K562 (cell line): Measurements from ENCODE around the gene MRPL52. TPM values are rescaled to one million over a fixed set of nuclear protein-coding genes. Genes with fewer than 3 reads are reported as not detected.
A peak's percentile ranks its signal among the peaks of the same experiment; 100 is the strongest.

Source experiments
- ATF2 ChIP-seq: sonication (generic); formaldehyde crosslinking; IDR thresholded peaks from 2 replicates; pipeline ENCODE4 v1.8.1; 2022; ENCODE audit warnings: missing genetic modification reagents
- BACH1 ChIP-seq: fragments of 200-800 bp; sonication (Bioruptor generic); IDR thresholded peaks from 2 replicates; pipeline ENCODE4 v1.6.1; 2016; ENCODE audit warnings: missing genetic modification characterization, missing compliant biosample characterization
- CBX2 ChIP-seq: fragments of 200-600 bp; sonication (generic); IDR thresholded peaks from one replicate; pipeline ENCODE4 v1.6.1; 2012; ENCODE audit warnings: mild to moderate bottlenecking, low read length, inconsistent platforms; ENCODE audit not compliant: insufficient read depth, poor library complexity, severe bottlenecking
- CREB3L1 ChIP-seq: fragments of 450-650 bp; IDR thresholded peaks from 2 replicates; pipeline ENCODE4 v1.6.1; 2014; ENCODE audit warnings: low read depth, mild to moderate bottlenecking, moderate library complexity, borderline replicate concordance
- E2F3 ChIP-seq: fragments of 250-450 bp; sonication (Bioruptor Pico); IDR thresholded peaks from 2 replicates; pipeline ENCODE4 v1.4.0; 2020; ENCODE audit warnings: mild to moderate bottlenecking
- FOXJ2 ChIP-seq: fragments of 200-800 bp; sonication (Bioruptor generic); IDR thresholded peaks from 2 replicates; pipeline ENCODE4 v1.6.1; 2016; ENCODE audit warnings: missing genetic modification characterization, missing compliant biosample characterization
- GABPB1 ChIP-seq: sonication (generic); formaldehyde crosslinking; IDR thresholded peaks from 2 replicates; pipeline ENCODE4 v1.8.0; 2022; ENCODE audit warnings: mild to moderate bottlenecking, missing genetic modification reagents
- HDAC1 ChIP-seq, 2 experiments: fragments of 450-650 bp; IDR thresholded peaks; 2 replicates each; pipeline ENCODE4 v1.6.1; 2016 to 2017; ENCODE audit warnings: inconsistent platforms in 1 of 2, mild to moderate bottlenecking in 1 of 2, moderate library complexity in 1 of 2
- HNRNPH1 ChIP-seq: fragments of 200-400 bp; formaldehyde crosslinking; optimal IDR thresholded peaks from 2 replicates; pipeline ENCODE3; 2017; ENCODE audit warnings: low read depth, mild to moderate bottlenecking, low read length, moderate library complexity
- JUNB ChIP-seq: fragments of 450-650 bp; formaldehyde crosslinking; conservative IDR thresholded peaks from 2 replicates; pipeline ENCODE4 v1.4.0; 2020; ENCODE audit warnings: mild to moderate bottlenecking
- MITF ChIP-seq: IDR thresholded peaks from 2 replicates; pipeline ENCODE4 v1.6.1; 2014; ENCODE audit warnings: antibody characterized with exemption
- NCOA2 ChIP-seq, 2 experiments: fragments of 450-650 bp; IDR thresholded peaks; 2 replicates each; pipeline ENCODE4 v1.6.1; 2018; ENCODE audit warnings: mild to moderate bottlenecking in 2 of 2, moderate library complexity in 1 of 2; ENCODE audit not compliant: partially characterized antibody in 2 of 2
- PKNOX1 ChIP-seq: fragments of 450-650 bp; IDR thresholded peaks from 2 replicates; pipeline ENCODE4 v1.6.1; 2016
- RUNX1 ChIP-seq: sonication (generic); IDR thresholded peaks from 2 replicates; pipeline ENCODE4 v1.6.1; 2016; ENCODE audit warnings: antibody characterized with exemption, low read depth
- SMARCB1 ChIP-seq: IDR thresholded peaks from 2 replicates; pipeline ENCODE4 v1.6.1; 2011; ENCODE audit warnings: improper control_type of control experiment, low read depth; ENCODE audit not compliant: insufficient read length
- ZBTB11 ChIP-seq, 3 experiments: fragments of 200-800 bp in 1 of 3; fragments of 250-450 bp in 1 of 3; fragments of 450-650 bp in 1 of 3; sonication (Bioruptor Pico) in 1 of 3; sonication (Bioruptor generic) in 1 of 3; formaldehyde crosslinking in 1 of 3; IDR thresholded peaks; 2 replicates each; pipeline versions ENCODE4 v1.6.1 to v1.8.0; 2016 to 2022; ENCODE audit warnings: mild to moderate bottlenecking in 2 of 3, missing genetic modification characterization in 2 of 3, missing compliant biosample characterization in 1 of 3, moderate library complexity in 1 of 3
- ZC3H8 ChIP-seq: fragments of 450-650 bp; IDR thresholded peaks from 2 replicates; pipeline ENCODE4 v1.6.1; 2017
- ZNF445 ChIP-seq: fragments of 250-450 bp; sonication (Bioruptor Pico); IDR thresholded peaks from 2 replicates; pipeline ENCODE4 v1.4.0; 2020; ENCODE audit warnings: low read depth, mild to moderate bottlenecking, moderate library complexity
- polyA plus RNA-seq, 8 experiments: library from polyadenylated mRNA; depleted of rRNA in 4 of 8; stranded (reverse) in 5 of 8; unstranded in 3 of 8; fragments of >200 nt; fragmentation: Nextera tagmentation in 2 of 8; fragmentation: Illumina TruSeq in 1 of 8; extraction: Ambion mirVana in 2 of 8; extraction: Trizol in 1 of 8; gene quantifications; 2 replicates each; pipeline versions ENCODE4 v1.2.1 to v1.2.3, GENCODE V29; 2011 to 2014; ENCODE audit warnings: inconsistent platforms in 1 of 8, missing spikeins in 1 of 8
- total RNA-seq, 7 experiments: library from RNA; depleted of rRNA in 6 of 7; stranded (reverse); fragments of >200 nt in 6 of 7; fragmentation: Illumina TruSeq in 2 of 7; extraction: Trizol in 2 of 7; gene quantifications; 2 replicates each; pipeline versions ENCODE4 v1.2.1 to v1.2.3, GENCODE V29; 2011 to 2021; ENCODE audit warnings: low replicate concordance in 1 of 7

MRPL52 gene
- total and polyA plus RNA-seq, 9 of the 15 experiments (the other 6 are each of a cell fraction or from before 2014, with no cell fraction given), result 56.5 to 213 (median 168) TPM

- TF ChIP-seq BACH1 (tag) (peak; percentile 33; the same call in 1 of the 2 replicates), NCOA2 (IDR thresholded peaks at IDR 0.05; ENCODE audit: partially characterized antibody in 2 of 2) (no peak), HDAC1 (IDR thresholded peaks at IDR 0.05) (peak in 1 of 2 experiments; percentile 61; a peak in 1 of 4 replicates), GABPB1 (CRISPR knock-in tag) (no peak; the same call in 1 of the 2 replicates), ZBTB11 (CRISPR knock-in tag; IDR thresholded peaks at IDR 0.05) (no peak), CREB3L1 (no peak), CBX2 (no peak), ZNF445 (CRISPR knock-in tag) (no peak), E2F3 (no peak; the same call in 1 of the 2 replicates), MITF (no peak), PKNOX1 (no peak), SMARCB1 (no peak), RUNX1 (no peak), JUNB (CRISPR knock-in tag) (no peak), HNRNPH1 (no peak), FOXJ2 (tag) (no peak), ATF2 (CRISPR knock-in tag) (no peak), ZC3H8 (no peak)
Observed at GRCh38 chr14:22852940-22853767, 23.5 kb downstream of the MRPL52 start (continued).
